Heart left ventricle (tissue), 16 donors: Measurements from ENCODE around the gene IFI44L. TPM values are rescaled to one million over a fixed set of nuclear protein-coding genes. Genes with fewer than 3 reads are reported as not detected.

Experiments used
- ATAC-seq, 4 donors: fragments of 200-7000 bp; cut with Tn5 transposase; one replicate each; pipeline ENCODE4 v1.9.1; 2020 to 2022; ENCODE audit warnings: moderate library complexity in 4 of 4, mild to moderate bottlenecking in 3 of 4, moderate number of reproducible peaks in 1 of 4
- DNase-seq, 5 donors: peaks; one replicate each; pipeline ENCODE4 v3.0.0-alpha.2; 2020
- H3K27ac ChIP-seq, 12 donors: fragments of 200-600 bp; sonication (generic) in 4 of 12; one replicate each; pipeline versions ENCODE4 v1.5.0 to v1.8.0; 2016 to 2022; ENCODE audit warnings: mild to moderate bottlenecking in 2 of 12
- H3K27me3 ChIP-seq, 9 donors: fragments of 200-600 bp; sonication (generic) in 2 of 9; one replicate each; pipeline versions ENCODE4 v1.5.1 to v1.8.0; 2016 to 2022; ENCODE audit warnings: mild to moderate bottlenecking in 3 of 9
- H3K36me3 ChIP-seq, 9 donors: fragments of 200-600 bp; sonication (generic) in 2 of 9; one replicate each; pipeline versions ENCODE4 v1.5.0 to v1.8.0; 2018 to 2022; ENCODE audit warnings: mild to moderate bottlenecking in 2 of 9
- H3K4me1 ChIP-seq, 12 donors: fragments of 200-600 bp; sonication (generic) in 4 of 12; one replicate each; pipeline versions ENCODE4 v1.5.0 to v1.8.0; 2016 to 2022; ENCODE audit warnings: mild to moderate bottlenecking in 3 of 12
- H3K4me3 ChIP-seq, 12 donors: fragments of 200-600 bp; sonication (generic) in 4 of 12; one replicate each; pipeline versions ENCODE4 v1.5.0 to v1.8.0; 2017 to 2022; ENCODE audit warnings: mild to moderate bottlenecking in 9 of 12, moderate library complexity in 4 of 12
- H3K9me3 ChIP-seq, 12 donors: fragments of 200-600 bp; sonication (generic) in 4 of 12; one replicate each; pipeline versions ENCODE4 v1.5.0 to v1.8.0; 2016 to 2022; ENCODE audit warnings: mild to moderate bottlenecking in 1 of 12
- POLR2A ChIP-seq, 2 donors: fragments of 450-650 bp; IDR thresholded peaks; one replicate each; pipeline ENCODE4 v1.6.1; 2017; ENCODE audit warnings: antibody characterized with exemption in 2 of 2, mild to moderate bottlenecking in 2 of 2, moderate library complexity in 2 of 2
- WGBS, 4 donors: extraction: QIAGEN DNeasy Blood & Tissue Kit in 2 of 4; methylation state at CpG; one replicate each; pipeline versions ENCODE4 v1.1.5 to v1.1.7; 2013 to 2018; 5-methylcytosine and 5-hydroxymethylcytosine counted together
- intact Hi-C, 10 donors: fragments of 100-400 bp; cut with DNase I; formaldehyde crosslinking; loops; one replicate each; pipeline versions ENCODE4 v1.11.1 to v1.14.2; 2022
- polyA plus RNA-seq, 2 donors: library from polyadenylated mRNA; stranded (reverse); fragments of 200-250 nt; gene quantifications; one replicate each; pipeline ENCODE4 v1.2.3, GENCODE V29; 2013
- total RNA-seq, 9 donors: library from RNA; depleted of rRNA in 2 of 9; stranded (reverse); fragments of >200 nt in 2 of 9; fragmentation: NEBNext Ultra II Directional in 3 of 9; extraction: Animal tissue kit (Norgen Biotek cat#: 25700) in 3 of 9; gene quantifications; one replicate each; pipeline versions ENCODE4 v1.1.0 to v1.2.4, GENCODE V29; 2016 to 2023
- TF ChIP-seq, protein P1 (sequence below), 12 donors: fragments of 200-600 bp; sonication (generic) in 4 of 12; IDR thresholded peaks; one replicate each; pipeline versions ENCODE4 v1.5.0 to v1.8.0; 2018 to 2022; ENCODE audit warnings: antibody characterized with exemption in 12 of 12, mild to moderate bottlenecking in 5 of 12
- donor health status: ischemic (EF 13 %, LVEDD 7.1; RV severe dilation, severe dysfunction).
- donor health status: healthy with polysubstance abuse.
- donor health status: DM: no; HTN: yes; CAD: no.
- donor health status: DM: no; HTN: no; CAD: no.
- donor health status: ischemic (EF 25% LVEDD 6.9; RV normal size, moderate dysfunction).
- donor health status: ischemic (EF 25% LVEDD 5.7; RV mildly dilated, moderate dysfunction).
- donor health status: healthy.
- donor health status: DM: yes; HTN: yes; CAD: no.
- donor health status: ischemic (EF 35%, LVEDD 5.7; RV mildly dilated, moderate dysfunction).
- donor health status: nonischemic (EF 11% LVEDD 7.7; RV severe dilation, severe dysfunction).
- donor health status: DM: yes; HTN: yes; CAD: no.
- donor health status: PGD.
- donor health status: ischemic (EF 29% LVEDD 5.4; RV normal size, mild dysfunction).
- donor health status: nonischemic (EF 23%, LVEDD 6.1; RV moderate dilation, normal function).

The IFI44L gene
- total and polyA plus RNA-seq, 11 donors, result 3.3 to 41.7 (median 8.0) TPM

- no peak for DNase-seq
- TF ChIP-seq POLR2A (IDR thresholded peaks at IDR 0.05), result no peak
- TF ChIP-seq, protein P1, sequence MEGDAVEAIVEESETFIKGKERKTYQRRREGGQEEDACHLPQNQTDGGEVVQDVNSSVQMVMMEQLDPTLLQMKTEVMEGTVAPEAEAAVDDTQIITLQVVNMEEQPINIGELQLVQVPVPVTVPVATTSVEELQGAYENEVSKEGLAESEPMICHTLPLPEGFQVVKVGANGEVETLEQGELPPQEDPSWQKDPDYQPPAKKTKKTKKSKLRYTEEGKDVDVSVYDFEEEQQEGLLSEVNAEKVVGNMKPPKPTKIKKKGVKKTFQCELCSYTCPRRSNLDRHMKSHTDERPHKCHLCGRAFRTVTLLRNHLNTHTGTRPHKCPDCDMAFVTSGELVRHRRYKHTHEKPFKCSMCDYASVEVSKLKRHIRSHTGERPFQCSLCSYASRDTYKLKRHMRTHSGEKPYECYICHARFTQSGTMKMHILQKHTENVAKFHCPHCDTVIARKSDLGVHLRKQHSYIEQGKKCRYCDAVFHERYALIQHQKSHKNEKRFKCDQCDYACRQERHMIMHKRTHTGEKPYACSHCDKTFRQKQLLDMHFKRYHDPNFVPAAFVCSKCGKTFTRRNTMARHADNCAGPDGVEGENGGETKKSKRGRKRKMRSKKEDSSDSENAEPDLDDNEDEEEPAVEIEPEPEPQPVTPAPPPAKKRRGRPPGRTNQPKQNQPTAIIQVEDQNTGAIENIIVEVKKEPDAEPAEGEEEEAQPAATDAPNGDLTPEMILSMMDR (IDR thresholded peaks at IDR 0.05), result no peak
Observed at GRCh38 chr1:78668427-78668826, 48.2 kb downstream of the IFI44L start.

GRCh38 chr1:78672428-78672827, 52.2 kb downstream of the IFI44L start:
- intact Hi-C loops, result loop anchor here in 3 of 10 donors (2.0 to 10.0 kb wide), 3 partner anchors 52 to 538 kb away; partner anchors contain the start of gene IFI44L (in 1 of the 3)
- WGBS, 4 donors, result 54 to 100% (median 97%) methylated on average over 1 of the region's 1 CpG

More at GRCh38 chr1:78668427-78668826, 48.2 kb downstream of the IFI44L start:
- Histone ChIP-seq H3K36me3 (peaks cover 0 to 15% (median 1%) of the 10 kb centered on the region in 9 donors), H3K9me3 (no peaks in the 10 kb centered on the region), H3K27me3 (no peaks in the 10 kb centered on the region), H3K4me1 (no peaks in the 10 kb centered on the region), H3K4me3 (no peak overlapping the region), H3K27ac (no peak overlapping the region)
- no peak for ATAC-seq
- intact Hi-C loops, result no loop called here

DNA sequence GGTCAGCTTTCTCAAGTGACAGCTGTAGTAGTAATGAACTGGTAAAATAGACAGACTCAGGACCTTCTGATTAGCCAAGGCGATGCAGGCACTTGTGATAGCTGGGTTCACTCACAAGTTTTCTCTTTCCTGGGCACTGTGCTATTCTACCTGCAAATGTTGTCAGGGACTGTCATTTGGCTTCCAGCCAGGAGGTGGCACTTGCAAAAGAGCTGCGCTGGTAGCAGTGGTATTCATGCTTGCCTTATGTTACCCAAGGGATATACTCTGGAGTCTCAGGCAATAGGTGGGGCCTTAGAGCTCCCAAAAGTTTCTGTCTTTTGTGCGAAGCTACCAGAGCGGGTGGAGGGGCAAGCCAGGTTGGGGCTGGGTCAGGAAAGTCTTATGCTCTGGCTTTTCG, 52.9 kb downstream of the IFI44L start:
- no peak overlapping the region for H3K4me3 ChIP-seq
- no peak for DNase-seq
- H3K9me3 ChIP-seq, result no peaks in the 10 kb centered on the region
- no peaks in the 10 kb centered on the region for H3K27me3 ChIP-seq
- no peak overlapping the region for H3K27ac ChIP-seq
- H3K36me3 ChIP-seq, result no peaks in the 10 kb centered on the region
- H3K4me1 ChIP-seq, result peaks cover 0 to 4% (median 0%) of the 10 kb centered on the region in 12 donors
- intact Hi-C loops, result loop anchor here in 3 of 10 donors (2.0 to 10.0 kb wide), 3 partner anchors 52 to 538 kb away; partner anchors contain the start of gene IFI44L (in 1 of the 3)
- WGBS, 4 donors, result 86 to 93% (median 89%) methylated on average over 5 of the region's 5 CpGs
- no peak for ATAC-seq
- TF ChIP-seq, protein P1 (IDR thresholded peaks at IDR 0.05), result no peak
- TF ChIP-seq POLR2A (IDR thresholded peaks at IDR 0.05), result no peak

More at GRCh38 chr1:78672428-78672827, 52.2 kb downstream of the IFI44L start:
- H3K27ac ChIP-seq, result no peak overlapping the region
- ATAC-seq (no peak), DNase-seq (no peak)
- H3K4me3 ChIP-seq, result no peak overlapping the region
- H3K4me1 ChIP-seq, result no peaks in the 10 kb centered on the region
- TF ChIP-seq, protein P1 (IDR thresholded peaks at IDR 0.05), result no peak
- no peak for TF ChIP-seq POLR2A (IDR thresholded peaks at IDR 0.05)
- H3K27me3 ChIP-seq, result no peaks in the 10 kb centered on the region
- H3K9me3 ChIP-seq, result no peaks in the 10 kb centered on the region
- no peaks in the 10 kb centered on the region for H3K36me3 ChIP-seq

- Histone ChIP-seq H3K27ac (no peak overlapping the region), H3K4me3 (peak overlapping the region in 1 of 12 donors; percentile 23), H3K27me3 (no peaks in the 10 kb centered on the region), H3K36me3 (no peaks in the 10 kb centered on the region), H3K9me3 (no peaks in the 10 kb centered on the region), H3K4me1 (peaks cover 0 to 6% (median 0%) of the 10 kb centered on the region in 12 donors)
- intact Hi-C loops, result loop anchor here (1.0 to 10.0 kb wide), 10 partner anchors 58 to 542 kb away; no protein-coding TSS in a partner anchor
- TF ChIP-seq POLR2A (IDR thresholded peaks at IDR 0.05), result no peak
- TF ChIP-seq, protein P1 (IDR thresholded peaks at IDR 0.05), result peak; percentile 69 to 92 (median 89)
- peak in 2 of 5 donors; percentile 41 to 44 for DNase-seq
- WGBS, 4 donors, result 41 to 45% (median 43%) methylated on average over 9 of the region's 9 CpGs
- peak in 1 of 4 donors; percentile 51 for ATAC-seq
Observed at GRCh38 chr1:78676347-78676982, 56.2 kb downstream of the IFI44L start.
